PFSK-1 (cell line): Measurements from ENCODE around the gene CFAP299.

ENCODE experiments used
- FOXP2 ChIP-seq: optimal IDR thresholded peaks from 2 replicates; pipeline ENCODE3; 2011; ENCODE audit warnings: borderline replicate concordance, control low read depth, inconsistent platforms; ENCODE audit not compliant: insufficient read depth; ENCODE audit errors: extremely low read length, extremely low read depth
- POLR2AphosphoS5 ChIP-seq: IDR thresholded peaks from 2 replicates; pipeline ENCODE4 v1.6.1; 2012; ENCODE audit warnings: low read depth, mild to moderate bottlenecking, control low read depth, low read length, moderate library complexity
- REST ChIP-seq, 2 experiments: IDR thresholded peaks; 2 replicates each; pipeline versions ENCODE4 v1.6.1 to v1.8.0; 2011 to 2012; ENCODE audit warnings: low read depth in 2 of 2, low read length in 2 of 2, control low read depth in 1 of 2, inconsistent platforms in 1 of 2, mild to moderate bottlenecking in 1 of 2, moderate library complexity in 1 of 2; ENCODE audit not compliant: insufficient read depth in 1 of 2
- SIN3A ChIP-seq: IDR thresholded peaks from 2 replicates; pipeline ENCODE4 v1.6.1; 2012; ENCODE audit warnings: mild to moderate bottlenecking, low read length, moderate library complexity, borderline replicate concordance; ENCODE audit not compliant: insufficient read depth
- TAF1 ChIP-seq: IDR thresholded peaks from 2 replicates; pipeline ENCODE4 v1.6.1; 2012; ENCODE audit warnings: low read length, control low read depth, borderline replicate concordance; ENCODE audit not compliant: insufficient read depth

CFAP299 gene

DNA sequence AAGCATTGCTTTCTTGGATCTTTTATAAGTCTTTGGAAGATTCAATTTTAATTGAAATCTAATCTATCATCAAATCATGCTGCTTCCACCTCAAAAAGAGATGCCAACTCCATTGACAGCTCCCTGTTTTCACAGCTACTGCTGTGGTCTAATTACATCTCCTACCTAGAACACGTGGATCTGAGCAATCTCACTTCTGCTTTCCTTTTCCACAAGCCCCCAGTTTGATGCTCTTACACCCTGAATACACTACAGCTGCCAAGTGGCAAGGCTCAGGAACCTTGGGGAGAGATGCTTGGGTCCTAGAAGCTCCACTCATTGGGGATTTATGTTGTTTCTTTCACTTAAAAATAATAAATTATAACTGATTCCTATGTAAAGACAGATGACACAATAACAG, 172.0 kb downstream of the CFAP299 start:
- TF ChIP-seq REST (IDR thresholded peaks at IDR 0.05; ENCODE audit: insufficient read depth in 1 of 2, low read depth in 2 of 2, low read length in 2 of 2) = no peak
- TF ChIP-seq TAF1 = no peak
- TF ChIP-seq POLR2AphosphoS5 = no peak
- TF ChIP-seq SIN3A = no peak
- no peak for TF ChIP-seq FOXP2

- TF ChIP-seq TAF1 = no peak
- TF ChIP-seq FOXP2 = no peak
- TF ChIP-seq REST (IDR thresholded peaks at IDR 0.05; ENCODE audit: insufficient read depth in 1 of 2, low read depth in 2 of 2, low read length in 2 of 2) = no peak
- TF ChIP-seq SIN3A = no peak
- TF ChIP-seq POLR2AphosphoS5 = no peak
Measured at GRCh38 chr4:80515496-80515895, 180.0 kb downstream of the CFAP299 start.

DNA sequence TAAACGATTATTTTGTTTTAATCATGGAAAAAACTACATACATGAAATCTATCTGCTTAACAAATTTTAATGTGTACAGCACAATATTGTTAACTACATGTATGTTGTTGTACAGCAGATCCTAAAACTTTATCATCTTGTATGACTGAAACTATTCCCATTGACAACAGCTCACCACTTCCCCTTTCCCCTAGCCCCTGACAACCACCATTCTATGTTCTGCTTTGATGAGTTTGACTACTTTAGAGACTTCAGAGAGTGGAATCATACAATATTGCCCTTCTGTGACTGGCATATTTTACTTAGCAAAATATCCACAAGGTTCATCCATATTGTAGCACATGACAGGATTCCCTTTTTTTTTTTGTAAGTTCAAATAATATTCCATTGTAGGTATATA, 185.9 kb downstream of the CFAP299 start:
- no peak for TF ChIP-seq POLR2AphosphoS5
- TF ChIP-seq REST (IDR thresholded peaks at IDR 0.05; ENCODE audit: insufficient read depth in 1 of 2, low read depth in 2 of 2, low read length in 2 of 2) = no peak
- no peak for TF ChIP-seq TAF1
- no peak for TF ChIP-seq SIN3A
- TF ChIP-seq FOXP2 = no peak

DNA sequence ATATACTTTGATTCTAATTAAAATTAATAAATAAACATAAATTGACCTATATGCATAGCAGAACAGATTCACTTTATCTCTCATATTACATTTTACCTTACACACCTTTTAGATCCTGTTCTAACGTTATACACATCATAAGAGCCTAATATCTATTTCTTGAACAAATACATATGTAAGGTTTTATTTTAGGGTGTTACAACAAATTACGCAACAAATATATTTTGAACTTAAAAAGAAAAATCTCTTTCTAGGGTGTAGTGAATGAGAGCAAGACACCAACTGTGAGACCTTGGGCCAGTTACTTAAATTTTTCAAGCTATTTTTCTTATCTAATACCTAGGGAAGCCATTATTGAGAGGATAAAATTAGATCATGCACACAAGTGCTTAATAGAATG, 191.2 kb downstream of the CFAP299 start:
- no peak for TF ChIP-seq POLR2AphosphoS5

DNA sequence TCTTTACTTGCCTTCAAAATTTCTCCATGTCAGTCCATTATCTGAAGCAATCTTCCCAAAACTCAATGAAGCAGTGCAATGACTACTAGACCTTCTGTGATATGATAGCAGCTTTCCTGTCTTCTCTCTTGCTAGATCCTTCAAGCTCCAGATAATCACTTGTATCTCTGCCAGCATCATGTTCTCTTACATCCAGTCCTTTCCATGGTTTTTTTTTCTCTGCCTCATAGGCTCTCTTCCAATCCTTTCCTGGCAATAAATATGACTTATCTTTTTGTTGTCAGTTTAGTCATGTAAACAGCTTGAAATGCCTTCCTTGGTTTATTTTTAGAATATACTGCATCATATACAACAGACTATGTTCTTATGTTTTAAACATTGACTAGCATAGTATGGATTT, 193.5 kb downstream of the CFAP299 start:
- no peak for TF ChIP-seq POLR2AphosphoS5
- no peak for TF ChIP-seq REST (IDR thresholded peaks at IDR 0.05; ENCODE audit: insufficient read depth in 1 of 2, low read depth in 2 of 2, low read length in 2 of 2)
- no peak for TF ChIP-seq SIN3A
- TF ChIP-seq TAF1 = no peak
- TF ChIP-seq FOXP2 = no peak
